ENCODE results near the gene ALK.

The ALK gene

GRCh38 chr2:29182920-29183319, 738.5 kb downstream of the ALK start:
- DNase-seq (ENCODE audit: low read depth in 2 of 3, low spot score in 1 of 3) = no peak

GRCh38 chr2:29182334-29182733, 739.1 kb downstream of the ALK start:
- no peak for DNase-seq (ENCODE audit: low read depth in 2 of 3, low spot score in 1 of 3)

DNA sequence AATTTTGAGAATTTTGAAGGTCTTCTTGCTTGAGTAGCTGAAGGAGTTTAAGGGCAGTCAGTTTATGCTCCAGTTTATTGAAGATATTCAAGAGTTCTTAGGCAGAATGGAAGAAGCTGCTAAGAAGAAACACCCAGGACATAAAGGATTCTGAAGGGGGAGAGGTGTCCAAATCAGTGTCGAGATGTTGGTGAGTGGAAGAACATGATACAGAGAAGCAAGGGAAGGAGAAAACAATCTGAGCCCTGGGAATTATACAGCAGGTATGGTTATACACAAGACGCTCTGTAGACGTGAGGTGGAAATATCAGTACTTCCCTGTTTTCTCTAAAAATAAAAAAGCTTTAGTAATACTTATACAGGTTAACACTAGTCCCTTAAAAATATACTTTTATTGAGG, 746.0 kb downstream of the ALK start:
- no peak for DNase-seq (ENCODE audit: low read depth in 2 of 3, low spot score in 1 of 3)

- DNase-seq (ENCODE audit: low read depth in 2 of 3, low spot score in 1 of 3) = no peak
These were observed 746.4 kb downstream of the ALK start for GRCh38 chr2:29174937-29175336.

- no peak for DNase-seq (ENCODE audit: low read depth in 2 of 3, low spot score in 1 of 3)
These were observed 754.9 kb downstream of the ALK start for GRCh38 chr2:29166242-29167039.

GRCh38 chr2:29165362-29166241, 755.8 kb downstream of the ALK start:
- no peak for DNase-seq (ENCODE audit: low read depth in 2 of 3, low spot score in 1 of 3)

- no peak for DNase-seq (ENCODE audit: low read depth in 2 of 3, low spot score in 1 of 3)
These were observed 757.1 kb downstream of the ALK start for GRCh38 chr2:29164091-29164846.

GRCh38 chr2:29162204-29162928, 759.0 kb downstream of the ALK start:
- no peak for DNase-seq (ENCODE audit: low read depth in 2 of 3, low spot score in 1 of 3)

DNA sequence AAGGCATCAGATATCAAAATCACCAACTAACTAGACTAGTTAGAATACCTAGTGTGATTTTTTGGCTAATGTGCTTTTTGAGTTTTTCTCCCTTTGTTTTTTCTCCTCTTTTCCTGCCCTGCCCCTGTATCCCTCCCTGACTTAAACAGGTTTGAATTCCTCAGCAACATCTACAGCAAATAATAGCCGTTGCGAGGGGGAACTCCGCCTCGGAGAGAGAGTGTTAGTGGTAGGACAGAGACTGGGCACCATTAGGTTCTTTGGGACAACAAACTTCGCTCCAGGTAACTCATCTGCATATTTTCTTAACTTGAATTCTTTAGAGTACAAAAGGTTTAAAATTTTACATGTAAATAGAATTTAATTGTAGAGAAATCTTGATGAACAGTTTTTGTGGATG, 761.2 kb downstream of the ALK start:
- DNase-seq (ENCODE audit: low read depth in 2 of 3, low spot score in 1 of 3) = no peak

GRCh38 chr2:29159125-29159524, 762.3 kb downstream of the ALK start:
- DNase-seq (ENCODE audit: low read depth in 2 of 3, low spot score in 1 of 3) = no peak

DNA sequence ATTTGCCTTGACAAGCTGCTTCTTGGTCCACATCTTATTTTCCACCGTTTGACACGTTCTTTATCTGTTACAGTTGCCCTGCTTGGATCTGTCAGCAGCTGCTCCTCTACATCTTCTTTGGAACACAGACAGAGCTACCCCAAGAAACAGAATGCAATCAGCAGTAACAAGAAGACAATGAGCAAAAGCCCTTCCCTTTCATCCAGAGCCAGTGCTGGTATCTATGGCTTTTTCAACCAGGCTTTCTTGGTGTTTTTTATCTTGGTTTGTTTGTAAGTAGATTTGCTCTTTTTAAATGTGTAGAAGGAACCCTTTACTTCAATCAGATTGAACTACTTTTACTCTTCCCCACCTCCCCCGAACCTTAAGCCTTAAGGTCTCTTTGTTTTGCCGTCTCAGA, 764.3 kb downstream of the ALK start:
- DNase-seq (ENCODE audit: low read depth in 2 of 3, low spot score in 1 of 3) = no peak

GRCh38 chr2:29155578-29155977, 765.8 kb downstream of the ALK start:
- no peak for DNase-seq (ENCODE audit: low read depth in 2 of 3, low spot score in 1 of 3)

DNA sequence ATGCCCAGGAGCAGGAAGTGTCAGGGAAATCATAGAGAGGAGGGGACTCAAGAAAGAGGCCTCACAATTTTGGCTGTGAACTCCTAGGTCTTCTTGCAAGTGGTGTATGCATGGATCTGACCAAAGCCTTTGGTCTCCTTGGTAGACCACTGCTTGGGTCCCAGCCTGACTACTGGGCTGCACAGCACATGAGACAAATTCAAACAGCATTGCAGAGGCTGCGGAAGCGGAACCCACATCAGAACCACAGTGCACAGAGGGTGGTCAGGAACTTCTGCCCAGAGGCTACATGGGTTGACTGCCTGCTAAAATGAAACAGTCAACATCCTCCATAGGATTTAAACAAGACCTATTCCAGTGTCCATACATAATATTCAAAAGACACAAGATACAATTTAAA, 766.8 kb downstream of the ALK start:
- DNase-seq (ENCODE audit: low read depth in 2 of 3, low spot score in 1 of 3) = no peak

DNA sequence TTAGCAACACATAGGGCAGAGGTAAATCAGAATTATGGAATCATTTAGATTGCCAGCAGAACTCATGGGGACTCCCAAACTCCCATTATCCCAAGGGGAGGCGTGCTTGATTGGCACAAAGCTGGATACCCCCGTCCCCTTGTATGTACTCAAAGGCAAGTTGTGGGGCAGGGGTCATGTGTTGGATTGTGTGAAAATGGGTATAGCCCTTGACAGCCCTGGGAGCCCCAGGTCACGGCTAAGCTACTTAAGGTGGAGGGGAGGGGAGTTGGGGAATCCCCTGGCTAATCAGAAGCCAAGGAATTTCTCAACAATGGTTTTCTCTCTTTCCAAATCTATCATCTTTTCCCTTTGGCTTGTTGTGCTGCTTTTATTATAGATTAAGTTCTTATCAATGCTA, 773.4 kb downstream of the ALK start:
- no peak for DNase-seq (ENCODE audit: low read depth in 2 of 3, low spot score in 1 of 3)

DNA sequence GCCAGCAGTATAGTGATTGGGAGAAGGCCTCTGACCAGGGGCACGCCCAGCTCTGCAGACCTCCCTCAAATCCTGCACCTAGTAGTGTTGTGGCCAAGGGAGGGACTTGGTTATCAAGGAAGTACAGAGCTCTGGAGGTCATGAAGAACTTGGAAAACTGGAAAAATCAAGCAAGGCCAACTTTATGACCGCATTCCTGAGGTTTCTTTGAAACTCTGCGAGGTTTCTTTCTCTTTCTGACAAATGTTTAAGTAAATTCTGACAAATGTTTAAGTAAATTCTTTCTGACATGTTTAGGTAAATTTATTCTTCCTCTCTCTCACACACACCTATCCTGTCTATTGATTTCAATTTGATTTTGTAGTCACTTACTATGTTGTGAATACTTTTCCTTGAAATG, 775.2 kb downstream of the ALK start:
- DNase-seq (ENCODE audit: low read depth in 2 of 3, low spot score in 1 of 3) = no peak

GRCh38 chr2:29143657-29144056, 777.7 kb downstream of the ALK start:
- DNase-seq (ENCODE audit: low read depth in 2 of 3, low spot score in 1 of 3) = no peak

Measured in stimulated activated CD4-positive, alpha-beta T cell treated with anti-CD3 and anti-CD28 coated beads, Interleukin-12 subunit alpha, Interleukin-12 subunit beta, amount 100 ng/mL, for 48 hours (primary cell).